Measurements from ENCODE around the gene LRRC45. TPM values are rescaled to one million over a fixed set of nuclear protein-coding genes. Genes with fewer than 3 reads are reported as not detected.

LRRC45 gene
- total RNA-seq, 4 donors from 2014 or later, result 0.29 to 14.2 (median 5.3) TPM

DNA sequence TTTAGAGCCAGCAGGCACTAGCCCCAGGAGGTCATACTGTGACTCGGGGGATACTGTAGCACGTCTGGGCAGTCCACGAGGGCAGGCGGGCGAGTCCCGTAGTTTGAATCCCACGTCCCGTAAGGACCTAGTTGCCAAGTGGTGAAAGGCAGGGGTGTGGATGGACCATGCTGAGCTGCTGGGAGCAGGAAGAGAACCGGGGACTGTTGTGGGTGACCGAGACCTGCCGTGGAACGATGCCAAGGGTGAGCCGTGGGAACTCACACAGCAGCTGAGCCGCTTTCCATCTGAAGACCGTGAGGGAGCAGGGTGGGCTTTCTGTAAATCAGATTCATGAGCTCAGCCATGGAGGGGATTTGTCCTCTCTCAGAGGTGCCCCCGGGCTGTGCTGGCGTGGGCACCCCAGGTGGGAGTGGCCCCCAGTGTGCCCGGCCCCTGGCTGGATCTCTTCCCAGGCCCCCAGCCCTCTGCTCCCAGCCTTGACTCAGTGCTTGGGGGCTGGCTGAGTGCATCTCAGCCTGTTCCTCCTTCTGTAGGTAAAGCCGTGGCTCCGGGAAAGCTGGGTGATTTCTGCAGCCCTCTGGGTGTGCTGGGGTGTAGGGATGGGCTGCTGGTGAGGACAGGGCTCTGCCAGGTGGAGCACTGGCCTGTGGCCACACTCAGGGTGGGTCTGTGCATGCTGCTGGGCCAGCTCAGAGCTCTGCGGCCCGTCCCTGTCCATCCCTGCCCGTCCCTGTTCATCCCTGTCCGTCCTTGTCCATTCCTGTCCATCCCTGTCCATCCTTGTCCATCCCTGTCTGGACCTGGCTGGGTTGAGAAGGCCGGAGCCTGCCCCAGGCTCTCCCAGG is 32.0 kb upstream of the LRRC45 start:
- no peaks in the 10 kb centered on the region for H3K36me3 ChIP-seq
- no peak overlapping the region for H3K4me3 ChIP-seq
- H3K9me3 ChIP-seq, result no peaks in the 10 kb centered on the region
- DNase-seq, result no peak
- TF ChIP-seq POLR2A (IDR thresholded peaks at IDR 0.05), result no peak
- no peak overlapping the region for H3K27ac ChIP-seq
- H3K27me3 ChIP-seq, result no peaks in the 10 kb centered on the region
- no peaks in the 10 kb centered on the region for H3K4me1 ChIP-seq
- intact Hi-C loops (cut with DNase I; ENCODE audit: low total_unique reads), result no loop called here

GRCh38 chr17:81991684-81992305 is 31.3 kb upstream of the LRRC45 start:
- Histone ChIP-seq H3K27ac (no peak overlapping the region), H3K9me3 (no peaks in the 10 kb centered on the region), H3K4me3 (no peak overlapping the region), H3K27me3 (no peaks in the 10 kb centered on the region), H3K36me3 (no peaks in the 10 kb centered on the region), H3K4me1 (no peaks in the 10 kb centered on the region)
- intact Hi-C loops (cut with DNase I; ENCODE audit: low total_unique reads), result no loop called here
- peak in 1 of 2 donors; percentile 20 for TF ChIP-seq POLR2A (IDR thresholded peaks at IDR 0.05)
- TF ChIP-seq, protein P1, sequence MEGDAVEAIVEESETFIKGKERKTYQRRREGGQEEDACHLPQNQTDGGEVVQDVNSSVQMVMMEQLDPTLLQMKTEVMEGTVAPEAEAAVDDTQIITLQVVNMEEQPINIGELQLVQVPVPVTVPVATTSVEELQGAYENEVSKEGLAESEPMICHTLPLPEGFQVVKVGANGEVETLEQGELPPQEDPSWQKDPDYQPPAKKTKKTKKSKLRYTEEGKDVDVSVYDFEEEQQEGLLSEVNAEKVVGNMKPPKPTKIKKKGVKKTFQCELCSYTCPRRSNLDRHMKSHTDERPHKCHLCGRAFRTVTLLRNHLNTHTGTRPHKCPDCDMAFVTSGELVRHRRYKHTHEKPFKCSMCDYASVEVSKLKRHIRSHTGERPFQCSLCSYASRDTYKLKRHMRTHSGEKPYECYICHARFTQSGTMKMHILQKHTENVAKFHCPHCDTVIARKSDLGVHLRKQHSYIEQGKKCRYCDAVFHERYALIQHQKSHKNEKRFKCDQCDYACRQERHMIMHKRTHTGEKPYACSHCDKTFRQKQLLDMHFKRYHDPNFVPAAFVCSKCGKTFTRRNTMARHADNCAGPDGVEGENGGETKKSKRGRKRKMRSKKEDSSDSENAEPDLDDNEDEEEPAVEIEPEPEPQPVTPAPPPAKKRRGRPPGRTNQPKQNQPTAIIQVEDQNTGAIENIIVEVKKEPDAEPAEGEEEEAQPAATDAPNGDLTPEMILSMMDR (IDR thresholded peaks at IDR 0.05), result no peak
- DNase-seq, result no peak

DNA sequence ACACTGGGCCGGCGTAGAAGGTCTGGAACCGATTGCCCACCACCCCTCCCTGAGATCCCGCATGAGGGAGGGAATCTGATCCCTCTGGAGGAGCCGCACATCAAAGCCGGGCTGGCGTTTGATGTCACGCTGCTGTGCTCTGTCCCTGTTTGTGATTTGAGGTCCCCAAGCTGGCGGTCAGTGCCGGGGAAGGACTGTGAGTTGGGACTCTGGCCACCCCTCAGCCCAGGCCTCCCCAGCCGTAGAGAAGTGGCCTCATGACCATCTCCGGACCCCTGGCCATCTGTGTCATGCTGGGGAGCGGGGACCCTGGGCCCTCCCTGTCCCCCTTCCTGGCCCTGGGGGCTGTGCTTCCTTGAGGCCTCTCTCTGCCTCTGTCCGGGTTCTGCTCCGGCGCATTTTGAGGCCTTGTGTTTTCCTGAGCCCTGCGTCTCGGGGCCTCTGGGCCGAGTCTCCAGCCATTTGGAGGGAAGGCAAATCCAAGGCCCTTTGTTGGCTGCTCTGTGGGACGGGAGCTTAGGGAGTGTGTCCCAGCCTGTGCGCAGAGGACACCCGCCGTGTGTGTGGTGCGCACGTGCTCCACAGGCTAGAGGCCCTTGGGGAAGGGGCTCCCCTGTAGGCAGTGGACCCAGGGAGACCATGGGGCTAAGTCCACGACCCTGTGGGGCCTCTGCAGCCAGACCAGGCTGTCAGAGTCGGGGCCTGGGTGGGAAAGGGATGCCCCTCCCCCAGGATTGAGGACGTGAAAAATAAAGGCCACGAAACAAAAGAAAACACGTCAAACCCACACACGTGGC is 30.6 kb upstream of the LRRC45 start:
- no peaks in the 10 kb centered on the region for H3K36me3 ChIP-seq
- intact Hi-C loops (cut with DNase I; ENCODE audit: low total_unique reads), result no loop called here
- H3K27ac ChIP-seq, result no peak overlapping the region
- no peak overlapping the region for H3K4me3 ChIP-seq
- DNase-seq, result no peak
- H3K9me3 ChIP-seq, result no peaks in the 10 kb centered on the region
- H3K4me1 ChIP-seq, result no peaks in the 10 kb centered on the region
- H3K27me3 ChIP-seq, result no peaks in the 10 kb centered on the region
- TF ChIP-seq, protein P1 (IDR thresholded peaks at IDR 0.05), result no peak
- no peak for TF ChIP-seq POLR2A (IDR thresholded peaks at IDR 0.05)

DNA sequence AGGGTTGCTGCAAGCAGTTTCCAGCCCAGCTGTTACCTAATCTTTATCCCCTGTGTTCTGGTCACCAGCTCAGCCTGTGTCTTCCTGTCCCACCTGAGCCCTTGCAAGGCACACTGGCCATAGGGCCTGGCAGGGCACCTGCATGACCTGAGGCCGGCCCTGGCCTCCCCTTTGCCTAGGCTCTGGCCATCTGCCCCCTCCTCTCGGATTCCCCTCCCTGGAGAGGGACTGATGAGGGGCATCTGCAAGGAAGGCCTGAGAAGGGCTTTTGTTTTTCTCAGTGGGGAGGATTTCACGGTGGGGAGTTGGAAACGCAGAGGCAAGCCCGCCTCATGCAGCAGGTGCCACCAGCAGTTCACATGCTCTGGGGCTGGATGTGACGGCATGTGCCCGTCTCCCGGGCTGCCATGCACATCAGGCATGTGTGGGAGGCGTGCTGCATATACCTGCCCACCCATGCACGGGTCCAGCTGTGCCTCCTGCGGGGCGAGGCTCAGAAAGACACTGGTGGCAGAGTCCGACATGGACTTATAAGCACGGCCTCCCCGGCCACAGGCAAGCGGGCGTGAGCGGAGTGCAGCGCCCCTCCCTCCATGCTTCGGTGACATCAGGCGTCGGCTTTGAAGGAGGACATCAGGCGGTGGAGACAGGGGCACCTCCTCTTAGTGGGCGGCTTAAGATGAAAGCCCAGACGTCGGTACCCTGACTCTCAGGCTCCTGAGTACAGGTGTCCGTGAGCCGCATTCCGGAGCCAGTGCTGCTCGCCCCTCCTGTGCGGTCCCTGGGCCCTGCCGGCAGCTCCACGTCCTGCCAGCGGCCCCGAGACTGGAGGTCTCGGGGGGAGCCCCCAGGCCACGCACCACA is 29.1 kb upstream of the LRRC45 start:
- Histone ChIP-seq H3K36me3 (no peaks in the 10 kb centered on the region), H3K4me3 (no peak overlapping the region), H3K27me3 (no peaks in the 10 kb centered on the region), H3K9me3 (no peaks in the 10 kb centered on the region), H3K27ac (no peak overlapping the region), H3K4me1 (no peaks in the 10 kb centered on the region)
- intact Hi-C loops (cut with DNase I; ENCODE audit: low total_unique reads), result no loop called here
- TF ChIP-seq, protein P1 (IDR thresholded peaks at IDR 0.05), result no peak
- TF ChIP-seq POLR2A (IDR thresholded peaks at IDR 0.05), result no peak
- no peak for DNase-seq

Measured in uterus (tissue), 4 donors.